ENCODE measurements around the gene KLF4.

The KLF4 gene

GRCh38 chr9:107487521-107488374 lies 1.8 kb downstream of the KLF4 start:
- peak; percentile 32 for DNase-seq

- no peak for DNase-seq
These were observed 2.7 kb downstream of the KLF4 start for GRCh38 chr9:107486674-107487520.

DNA sequence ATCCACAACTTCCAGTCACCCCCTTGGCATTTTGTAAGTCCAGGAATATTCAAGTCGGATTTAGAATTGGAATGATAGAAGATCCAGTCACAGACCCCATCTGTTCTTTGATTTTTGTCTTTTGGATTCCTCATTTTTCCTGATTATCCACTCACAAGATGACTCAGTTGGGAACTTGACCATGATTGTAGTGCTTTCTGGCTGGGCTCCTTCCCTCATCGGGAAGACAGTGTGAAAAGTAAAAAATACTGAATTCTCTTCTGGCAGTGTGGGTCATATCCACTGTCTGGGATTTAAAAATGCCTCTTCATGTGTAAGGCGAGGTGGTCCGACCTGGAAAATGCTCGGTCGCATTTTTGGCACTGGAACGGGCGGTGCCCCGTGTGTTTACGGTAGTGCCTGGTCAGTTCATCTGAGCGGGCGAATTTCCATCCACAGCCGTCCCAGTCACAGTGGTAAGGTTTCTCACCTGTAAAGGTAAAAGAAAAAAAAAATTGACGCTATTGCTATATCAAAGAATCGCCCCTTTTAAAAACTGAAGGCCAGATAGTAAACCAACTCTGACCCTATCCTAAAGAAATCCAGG lies 4.0 kb downstream of the KLF4 start:
- DNase-seq: no peak

- peak; percentile 79 for DNase-seq
These were observed 5.3 kb downstream of the KLF4 start for GRCh38 chr9:107484117-107484723.

DNA sequence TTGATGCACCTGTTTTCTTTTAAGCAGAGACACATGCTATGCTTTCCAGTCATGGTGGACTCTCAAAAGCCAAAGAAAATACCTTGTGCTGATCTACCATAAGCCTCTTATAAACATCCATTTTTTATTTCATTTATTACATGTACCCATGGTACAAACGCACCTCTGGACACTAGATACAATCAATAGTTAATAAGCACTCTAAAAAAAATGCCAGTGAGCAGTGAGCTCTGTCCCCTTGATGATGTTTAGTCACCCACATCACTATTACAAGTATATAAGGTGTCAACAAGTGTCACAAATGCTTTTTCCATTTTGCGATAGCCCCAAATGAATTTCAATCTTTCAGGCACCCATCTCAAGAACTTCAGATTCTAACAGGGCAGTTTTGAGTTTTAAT lies 5.9 kb downstream of the KLF4 start:
- DNase-seq: no peak

DNA sequence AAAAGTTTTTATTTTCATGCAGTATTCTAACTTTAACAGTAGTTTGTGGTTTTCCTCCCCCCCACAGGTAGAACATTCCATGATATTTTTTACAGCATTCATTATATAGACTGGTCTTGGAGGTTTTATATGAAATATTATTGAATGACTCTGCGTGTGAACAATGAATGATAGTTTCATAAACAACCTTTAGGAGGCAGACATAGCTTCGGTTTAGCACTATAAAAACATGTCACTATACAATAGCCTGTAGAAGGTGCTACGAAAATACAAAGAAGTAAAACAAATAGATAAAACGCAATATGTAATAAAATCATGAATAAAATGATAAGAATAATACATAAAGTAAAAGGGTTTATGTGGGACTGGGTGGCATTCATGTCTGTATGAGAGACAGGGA lies 8.5 kb downstream of the KLF4 start:
- DNase-seq: no peak

GRCh38 chr9:107480386-107480789 lies 9.2 kb downstream of the KLF4 start:
- DNase-seq: no peak

DNA sequence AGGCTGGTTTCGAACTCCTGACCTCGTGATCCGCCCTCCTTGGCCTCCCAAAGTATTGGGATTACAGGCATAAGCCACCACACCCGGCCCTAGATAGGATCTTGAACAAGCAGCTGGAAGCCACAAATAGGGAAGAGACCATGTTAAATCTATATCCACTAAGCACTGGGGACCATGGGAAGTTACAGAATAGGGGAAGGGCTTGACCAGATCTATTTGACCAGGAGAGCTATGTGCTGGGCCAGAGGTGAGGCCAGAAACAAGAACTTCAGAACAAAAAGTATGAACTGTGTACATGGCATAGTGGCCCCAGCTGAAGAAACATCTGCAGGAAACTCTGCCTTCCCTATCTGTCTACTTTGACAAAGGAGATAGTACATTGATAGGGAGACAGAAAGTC lies 10.8 kb downstream of the KLF4 start:
- no peak for DNase-seq

GRCh38 chr9:107474124-107474523 lies 15.4 kb downstream of the KLF4 start:
- no peak for DNase-seq

DNA sequence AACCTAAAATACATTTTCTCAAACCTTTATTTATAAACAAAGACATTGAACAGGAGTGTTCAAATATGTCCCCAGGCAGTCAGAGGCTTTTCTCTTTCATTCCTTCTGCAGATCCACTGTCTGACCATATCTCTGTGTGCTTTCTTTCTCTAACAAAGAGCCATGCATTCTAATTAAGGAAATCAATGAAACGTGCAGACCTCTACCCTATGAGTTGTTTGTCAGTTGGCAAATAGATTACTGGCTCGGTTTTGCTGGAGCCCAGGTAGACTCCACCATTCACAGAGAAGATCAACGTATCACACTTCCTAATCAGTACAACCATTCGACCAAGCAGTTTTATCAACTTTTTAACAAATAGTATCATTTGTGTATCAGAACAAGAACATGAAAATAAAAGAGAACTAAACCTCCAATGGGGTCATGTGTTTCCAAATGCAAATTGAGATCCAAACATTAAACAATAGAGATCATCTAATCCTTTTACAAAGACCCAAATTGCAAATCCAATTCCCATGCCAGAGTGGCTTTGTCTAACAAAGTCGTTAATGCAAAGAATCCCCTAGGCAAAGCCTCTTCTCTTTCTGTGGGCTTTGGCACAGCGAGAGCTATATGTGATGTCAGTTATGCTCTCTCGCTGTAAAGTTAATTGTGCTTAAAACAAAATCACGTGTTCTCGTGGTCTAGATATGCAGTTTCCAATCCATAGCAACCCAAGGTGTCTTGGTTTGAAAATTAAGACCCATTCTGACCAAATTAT lies 16.8 kb downstream of the KLF4 start:
- DNase-seq: no peak

DNA sequence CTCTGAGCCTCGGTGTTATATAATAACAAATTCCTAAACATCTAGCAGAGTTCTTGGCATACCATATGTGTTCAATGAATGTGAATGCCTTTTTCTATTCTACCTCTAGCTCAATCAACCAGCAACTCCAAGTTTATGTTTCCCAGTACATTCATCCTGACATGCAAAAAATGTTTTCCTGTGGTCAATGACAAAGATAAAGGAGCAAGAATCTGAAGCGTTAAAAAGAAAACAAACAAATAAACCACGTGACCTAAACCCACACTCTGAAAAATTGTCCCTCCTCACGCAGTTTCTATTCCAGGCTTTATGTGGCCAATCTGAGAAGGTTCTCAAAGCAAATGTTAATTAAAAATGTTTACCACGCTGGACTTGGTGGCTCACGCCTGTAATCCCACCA lies 18.0 kb downstream of the KLF4 start:
- no peak for DNase-seq

GRCh38 chr9:107467416-107467815 lies 22.2 kb downstream of the KLF4 start:
- DNase-seq: no peak

- no peak for DNase-seq
These were observed 22.7 kb downstream of the KLF4 start for GRCh38 chr9:107466826-107467225.

GRCh38 chr9:107465467-107466451 lies 23.8 kb downstream of the KLF4 start:
- DNase-seq: peak; percentile 31

- no peak for DNase-seq
These were observed 25.1 kb downstream of the KLF4 start for GRCh38 chr9:107464516-107464915.

- no peak for DNase-seq
These were observed 26.9 kb downstream of the KLF4 start for GRCh38 chr9:107462691-107463090.

DNA sequence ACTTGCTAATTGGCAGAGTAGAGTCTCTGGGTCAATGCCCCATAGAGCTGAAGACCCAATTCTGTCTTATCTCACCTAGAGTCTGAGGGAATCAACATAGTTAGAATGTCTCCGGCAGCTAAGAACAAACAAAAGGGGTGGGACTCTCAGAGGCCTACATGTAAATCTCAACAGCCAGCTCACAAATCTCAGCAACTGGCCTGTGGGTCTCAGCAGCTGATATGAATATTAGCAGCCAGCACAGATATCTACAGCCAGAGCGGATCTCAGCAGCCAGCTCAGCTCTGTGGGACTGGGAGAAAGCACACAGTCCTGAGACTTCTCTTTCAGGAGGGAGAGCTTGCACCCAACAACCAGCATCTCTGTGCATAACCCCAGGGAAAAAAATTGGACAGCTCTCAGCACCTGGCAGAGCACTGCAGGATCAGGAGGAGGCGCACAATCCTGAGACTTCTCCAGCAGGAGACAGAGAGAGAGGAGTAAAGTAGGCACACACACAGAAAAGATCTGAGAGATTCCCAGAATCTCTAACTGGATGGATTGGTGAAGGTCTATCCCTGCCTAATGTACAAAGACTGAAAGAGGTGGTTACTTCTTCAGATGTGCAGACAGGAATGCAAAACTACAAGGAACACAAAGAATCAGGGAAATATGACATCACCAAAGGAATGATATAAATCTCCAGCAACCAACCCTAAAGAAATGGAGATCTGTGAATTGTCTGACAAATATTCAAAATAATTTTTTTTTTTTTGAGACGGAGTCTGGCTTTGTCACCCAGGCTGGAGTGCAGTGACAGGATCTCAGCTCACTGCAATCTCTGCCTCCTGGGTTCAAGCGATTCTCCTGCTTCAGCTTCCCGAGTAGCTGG lies 29.2 kb downstream of the KLF4 start:
- no peak for DNase-seq

- DNase-seq: no peak
These were observed 34.0 kb downstream of the KLF4 start for GRCh38 chr9:107455425-107456135.

DNA sequence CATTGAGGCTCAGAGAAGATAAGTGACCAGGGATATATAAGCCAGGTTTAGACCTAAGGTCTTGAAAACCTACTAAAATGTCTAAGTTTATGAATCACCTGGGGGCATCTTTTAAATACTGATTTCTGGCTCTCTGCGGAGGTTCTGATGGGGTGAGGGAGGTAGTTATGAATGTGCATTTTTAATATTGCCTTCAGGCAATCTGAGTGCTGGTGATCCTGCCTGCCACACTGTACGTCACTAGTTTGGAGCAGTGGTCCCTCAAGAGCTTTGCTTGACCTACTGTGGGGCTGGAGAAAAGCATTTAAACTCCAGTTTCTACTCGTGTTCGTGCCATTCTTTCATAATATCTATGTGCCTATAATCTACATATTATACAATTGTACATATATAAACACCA lies 36.1 kb downstream of the KLF4 start:
- no peak for DNase-seq

GRCh38 chr9:107447834-107448233 lies 41.7 kb downstream of the KLF4 start:
- peak; percentile 94 for DNase-seq

All from NCI-H510A treated with DMSO at 0.1 percent for 48 hours (cell line).